SK-MEL-5 (cell line): Measurements from ENCODE around the gene TM4SF4. TPM values are rescaled to one million over a fixed set of nuclear protein-coding genes. Genes with fewer than 3 reads are reported as not detected.

ENCODE experiments used
- DNase-seq: peaks from one replicate; pipeline ENCODE4 v3.0.0-alpha.2; 2016; ENCODE audit warnings: low read depth, low spot score
- in situ Hi-C: cut with HindIII; loops from 2 replicates; pipeline ENCODE4 v1.10.0; 2016; ENCODE audit warnings: low sequenced_read_pairs, high pct_unique_total_duplicates, low pct_unique_long_range_greater_than_20kb
- total RNA-seq: library from RNA; depleted of rRNA; stranded (reverse); fragments of >200 nt; shearing (Covaris generic); gene quantifications from 2 replicates; pipeline ENCODE4 v1.2.3, GENCODE V29; 2014

TM4SF4 gene
- total RNA-seq, 1 experiment from 2014 or later: not detected

- DNase-seq: no peak
- in situ Hi-C loops: no loop called here
These were observed 21.2 kb downstream of the TM4SF4 start for GRCh38 chr3:149495581-149496125.

GRCh38 chr3:149496891-149497290 lies 22.4 kb downstream of the TM4SF4 start:
- in situ Hi-C loops: no loop called here
- DNase-seq: no peak

GRCh38 chr3:149497966-149498670 lies 23.6 kb downstream of the TM4SF4 start:
- no peak for DNase-seq
- in situ Hi-C loops: no loop called here

- in situ Hi-C loops: no loop called here
- DNase-seq: no peak
These were observed 27.0 kb downstream of the TM4SF4 start for GRCh38 chr3:149501524-149501923.

- in situ Hi-C loops: no loop called here
- no peak for DNase-seq
These were observed 27.9 kb downstream of the TM4SF4 start for GRCh38 chr3:149502438-149502837.

GRCh38 chr3:149506540-149506939 lies 32.0 kb downstream of the TM4SF4 start:
- in situ Hi-C loops: no loop called here
- DNase-seq: no peak

GRCh38 chr3:149506965-149507364 lies 32.5 kb downstream of the TM4SF4 start:
- in situ Hi-C loops: no loop called here
- no peak for DNase-seq

GRCh38 chr3:149507491-149508324 lies 33.2 kb downstream of the TM4SF4 start:
- peak; percentile 35 for DNase-seq
- in situ Hi-C loops: no loop called here

- DNase-seq: no peak
- in situ Hi-C loops: no loop called here
These were observed 35.0 kb downstream of the TM4SF4 start for GRCh38 chr3:149509526-149509925.

GRCh38 chr3:149510480-149510879 lies 36.0 kb downstream of the TM4SF4 start:
- in situ Hi-C loops: no loop called here
- DNase-seq: no peak

- DNase-seq: no peak
- in situ Hi-C loops: no loop called here
These were observed 36.6 kb downstream of the TM4SF4 start for GRCh38 chr3:149511040-149511626.

GRCh38 chr3:149512073-149512782 lies 37.7 kb downstream of the TM4SF4 start:
- in situ Hi-C loops: no loop called here
- DNase-seq: peak; percentile 74

GRCh38 chr3:149514471-149514870 lies 40.0 kb downstream of the TM4SF4 start:
- in situ Hi-C loops: no loop called here
- DNase-seq: no peak

- no peak for DNase-seq
- in situ Hi-C loops: no loop called here
These were observed 40.8 kb downstream of the TM4SF4 start for GRCh38 chr3:149515249-149515648.

GRCh38 chr3:149516920-149517319 lies 42.4 kb downstream of the TM4SF4 start:
- DNase-seq: no peak
- in situ Hi-C loops: no loop called here

- no peak for DNase-seq
- in situ Hi-C loops: no loop called here
These were observed 45.4 kb downstream of the TM4SF4 start for GRCh38 chr3:149519912-149520311.

- no peak for DNase-seq
- in situ Hi-C loops: no loop called here
These were observed 49.2 kb downstream of the TM4SF4 start for GRCh38 chr3:149523512-149524299.
